ENCODE data around the gene UTY.

Gene UTY

GRCh38 chrY:13478126-13478785 lies 1.6 kb downstream of the UTY start:
- H3K4me3 ChIP-seq (ENCODE audit: low read depth, low read length): peak overlapping the region; percentile 83
- TF ChIP-seq, protein P1, sequence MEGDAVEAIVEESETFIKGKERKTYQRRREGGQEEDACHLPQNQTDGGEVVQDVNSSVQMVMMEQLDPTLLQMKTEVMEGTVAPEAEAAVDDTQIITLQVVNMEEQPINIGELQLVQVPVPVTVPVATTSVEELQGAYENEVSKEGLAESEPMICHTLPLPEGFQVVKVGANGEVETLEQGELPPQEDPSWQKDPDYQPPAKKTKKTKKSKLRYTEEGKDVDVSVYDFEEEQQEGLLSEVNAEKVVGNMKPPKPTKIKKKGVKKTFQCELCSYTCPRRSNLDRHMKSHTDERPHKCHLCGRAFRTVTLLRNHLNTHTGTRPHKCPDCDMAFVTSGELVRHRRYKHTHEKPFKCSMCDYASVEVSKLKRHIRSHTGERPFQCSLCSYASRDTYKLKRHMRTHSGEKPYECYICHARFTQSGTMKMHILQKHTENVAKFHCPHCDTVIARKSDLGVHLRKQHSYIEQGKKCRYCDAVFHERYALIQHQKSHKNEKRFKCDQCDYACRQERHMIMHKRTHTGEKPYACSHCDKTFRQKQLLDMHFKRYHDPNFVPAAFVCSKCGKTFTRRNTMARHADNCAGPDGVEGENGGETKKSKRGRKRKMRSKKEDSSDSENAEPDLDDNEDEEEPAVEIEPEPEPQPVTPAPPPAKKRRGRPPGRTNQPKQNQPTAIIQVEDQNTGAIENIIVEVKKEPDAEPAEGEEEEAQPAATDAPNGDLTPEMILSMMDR (IDR thresholded peaks at IDR 0.05; ENCODE audit: low read depth, low read length, missing control alignments): no peak
- peak; percentile 50 for DNase-seq (ENCODE audit: low read depth)

- TF ChIP-seq, protein P1 (IDR thresholded peaks at IDR 0.05; ENCODE audit: low read depth, low read length, missing control alignments): no peak
- no peak for DNase-seq (ENCODE audit: low read depth)
- H3K4me3 ChIP-seq (ENCODE audit: low read depth, low read length): no peak overlapping the region
Observed at GRCh38 chrY:13474997-13475396, 4.8 kb downstream of the UTY start.

DNA sequence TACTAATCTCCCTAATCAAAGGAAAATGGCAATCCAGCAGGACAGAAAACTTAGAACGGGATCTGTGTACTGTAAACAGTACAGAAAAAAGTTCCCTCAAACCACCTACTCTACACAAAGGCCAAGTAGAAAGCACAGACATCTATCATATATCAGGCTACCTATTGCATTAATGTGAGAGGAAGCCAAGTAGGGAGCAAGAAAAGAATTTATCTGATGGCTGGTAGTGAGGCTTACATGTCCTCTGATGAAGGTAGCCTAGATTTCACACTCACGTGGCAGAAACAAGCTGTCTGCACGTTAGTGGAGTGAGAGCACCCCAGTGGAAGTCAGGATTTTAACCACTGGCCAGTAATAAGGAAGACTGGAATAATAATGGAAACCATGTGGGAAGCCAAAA lies 28.3 kb downstream of the UTY start:
- TF ChIP-seq, protein P1 (IDR thresholded peaks at IDR 0.05; ENCODE audit: low read depth, low read length, missing control alignments): no peak
- H3K4me3 ChIP-seq (ENCODE audit: low read depth, low read length): no peak overlapping the region
- no peak for DNase-seq (ENCODE audit: low read depth)

GRCh38 chrY:13450596-13451130 lies 29.2 kb downstream of the UTY start:
- no peak for DNase-seq (ENCODE audit: low read depth)
- no peak overlapping the region for H3K4me3 ChIP-seq (ENCODE audit: low read depth, low read length)
- TF ChIP-seq, protein P1 (IDR thresholded peaks at IDR 0.05; ENCODE audit: low read depth, low read length, missing control alignments): no peak

DNA sequence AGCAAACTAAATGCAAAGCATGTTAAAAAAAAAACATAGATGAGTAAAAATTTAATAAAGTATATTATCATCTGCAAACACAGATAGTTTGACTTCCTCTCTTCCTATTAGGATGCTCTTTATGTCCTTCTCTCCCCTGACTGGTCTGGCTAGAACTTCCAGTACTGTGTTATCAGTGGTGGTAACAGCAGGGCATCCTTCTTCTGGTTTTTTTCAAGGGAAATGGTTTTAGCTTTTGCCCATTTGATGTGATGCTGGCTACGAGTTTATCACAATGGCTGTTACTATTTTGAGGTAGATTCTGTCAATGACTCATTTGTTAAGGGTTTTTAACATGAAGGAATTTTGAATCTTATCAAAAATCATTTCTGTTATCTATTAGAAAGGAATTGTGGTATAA lies 34.3 kb downstream of the UTY start:
- no peak overlapping the region for H3K4me3 ChIP-seq (ENCODE audit: low read depth, low read length)
- TF ChIP-seq, protein P1 (IDR thresholded peaks at IDR 0.05; ENCODE audit: low read depth, low read length, missing control alignments): no peak
- no peak for DNase-seq (ENCODE audit: low read depth)

GRCh38 chrY:13443146-13443545 lies 36.7 kb downstream of the UTY start:
- H3K4me3 ChIP-seq (ENCODE audit: low read depth, low read length): no peak overlapping the region

More at GRCh38 chrY:13443146-13443545, 36.7 kb downstream of the UTY start:
- TF ChIP-seq, protein P1 (IDR thresholded peaks at IDR 0.05; ENCODE audit: low read depth, low read length, missing control alignments): no peak
- no peak for DNase-seq (ENCODE audit: low read depth)

Data from GM12864 (cell line).